HepG2 (cell line): ENCODE data around the gene IL1RAP. TPM values are rescaled to one million over a fixed set of nuclear protein-coding genes. Genes with fewer than 3 reads are reported as not detected.
A peak's percentile ranks its signal among the peaks of the same experiment; 100 is the strongest.

ENCODE experiments used
- CEBPG ChIP-seq: IDR thresholded peaks from 2 replicates; pipeline ENCODE4 v1.6.1; 2016
- ERF ChIP-seq: IDR thresholded peaks from 2 replicates; pipeline ENCODE4 v1.6.1; 2018; ENCODE audit warnings: missing biosample characterization, missing genetic modification reagents
- FOXO1 ChIP-seq: sonication (generic); formaldehyde crosslinking; IDR thresholded peaks from 2 replicates; pipeline ENCODE4 v1.4.0; 2020; ENCODE audit warnings: missing genetic modification reagents
- HDAC2 ChIP-seq: sonication (generic); formaldehyde crosslinking; IDR thresholded peaks from 2 replicates; pipeline ENCODE4 v1.4.0; 2020; ENCODE audit warnings: missing genetic modification reagents
- KAT7 ChIP-seq: IDR thresholded peaks from 2 replicates; pipeline ENCODE4 v1.6.1; 2018; ENCODE audit warnings: borderline replicate concordance, missing compliant biosample characterization
- KLF13 ChIP-seq: sonication (generic); formaldehyde crosslinking; IDR thresholded peaks from 2 replicates; pipeline ENCODE4 v1.4.0; 2020; ENCODE audit warnings: mild to moderate bottlenecking, missing genetic modification reagents
- MEIS2 ChIP-seq: sonication (generic); formaldehyde crosslinking; IDR thresholded peaks from 2 replicates; pipeline ENCODE4 v1.9.0; 2021; ENCODE audit warnings: mild to moderate bottlenecking, missing genetic modification reagents
- NR2F2 ChIP-seq: IDR thresholded peaks from 2 replicates; pipeline ENCODE4 v1.6.1; 2012; ENCODE audit warnings: low read depth, inconsistent platforms, borderline replicate concordance
- POLR2A ChIP-seq, 2 experiments: IDR thresholded peaks; 2 replicates each; pipeline ENCODE4 v1.6.1; 2011; ENCODE audit warnings: low read depth in 2 of 2, low read length in 2 of 2, mild to moderate bottlenecking in 1 of 2, moderate library complexity in 1 of 2; ENCODE audit not compliant: insufficient read depth in 1 of 2
- SMC3 ChIP-seq: IDR thresholded peaks from 2 replicates; pipeline ENCODE4 v1.6.1; 2011; ENCODE audit warnings: low read length, improper control_type of control experiment
- SOX13 ChIP-seq, 3 experiments: fragments of 450-650 bp in 1 of 3; sonication (generic) in 1 of 3; formaldehyde crosslinking in 1 of 3; IDR thresholded peaks in 2 of 3; conservative IDR thresholded peaks in 1 of 3; 2 replicates each; pipeline versions ENCODE4 v1.5.0 to v1.6.1; 2016 to 2020; ENCODE audit warnings: antibody characterized with exemption in 1 of 3, mild to moderate bottlenecking in 1 of 3, missing compliant biosample characterization in 1 of 3, missing genetic modification reagents in 1 of 3, moderate library complexity in 1 of 3
- SOX6 ChIP-seq, 2 experiments: fragments of 450-650 bp in 1 of 2; sonication (generic) in 1 of 2; formaldehyde crosslinking in 1 of 2; IDR thresholded peaks; 2 replicates each; pipeline versions ENCODE4 v1.4.0 to v1.6.1; 2017 to 2020; ENCODE audit warnings: antibody characterized with exemption in 1 of 2, mild to moderate bottlenecking in 1 of 2, missing genetic modification reagents in 1 of 2
- SYNCRIP ChIP-seq: fragments of 200-400 bp; formaldehyde crosslinking; IDR thresholded peaks from 2 replicates; pipeline ENCODE4 v1.6.1; 2018; ENCODE audit warnings: mild to moderate bottlenecking, low read depth, low read length; ENCODE audit not compliant: insufficient read depth
- TBX3 ChIP-seq: fragments of 450-650 bp; IDR thresholded peaks from 2 replicates; pipeline ENCODE4 v1.6.1; 2017; ENCODE audit warnings: antibody characterized with exemption, mild to moderate bottlenecking, inconsistent platforms, borderline replicate concordance
- ZNF12 ChIP-seq: sonication (generic); formaldehyde crosslinking; IDR thresholded peaks from 2 replicates; pipeline ENCODE4 v1.5.0; 2020; ENCODE audit warnings: missing genetic modification reagents
- ZNF282 ChIP-seq: fragments of 450-650 bp; IDR thresholded peaks from 2 replicates; pipeline ENCODE4 v1.6.1; 2018; ENCODE audit not compliant: partially characterized antibody
- ZNF75D ChIP-seq: sonication (generic); formaldehyde crosslinking; IDR thresholded peaks from 2 replicates; pipeline ENCODE4 v1.8.1; 2023; ENCODE audit warnings: missing genetic modification reagents, mild to moderate bottlenecking, borderline replicate concordance
- polyA plus RNA-seq, 8 experiments: library from polyadenylated mRNA; depleted of rRNA in 3 of 8; stranded (reverse) in 7 of 8; unstranded in 1 of 8; fragments of >200 nt; fragmentation: Illumina TruSeq in 4 of 8; extraction: Trizol in 4 of 8; gene quantifications; 2 replicates each; pipeline versions ENCODE4 v1.2.1 to v1.2.3, GENCODE V29; 2011 to 2016; ENCODE audit warnings: low read depth in 4 of 8, missing spikeins in 1 of 8, mixed read lengths in 1 of 8; ENCODE audit not compliant: insufficient read depth in 1 of 8
- total RNA-seq, 5 experiments: library from RNA; depleted of rRNA; stranded (reverse); fragments of >200 nt; fragmentation: Illumina TruSeq; extraction: Trizol; gene quantifications; 2 replicates each; pipeline ENCODE4 v1.2.3, GENCODE V29; 2016; ENCODE audit warnings: low read depth in 1 of 5
- TF ChIP-seq, protein P1 (sequence below): sonication (generic); formaldehyde crosslinking; IDR thresholded peaks from 2 replicates; pipeline ENCODE4 v1.8.0; 2022; ENCODE audit warnings: missing genetic modification reagents, mild to moderate bottlenecking, inconsistent platforms, borderline replicate concordance
- TF ChIP-seq, protein P2 (sequence below): sonication (generic); formaldehyde crosslinking; IDR thresholded peaks from 2 replicates; pipeline ENCODE4 v1.4.0; 2020; ENCODE audit warnings: missing genetic modification reagents
- TF ChIP-seq, protein P3 (sequence below): IDR thresholded peaks from 2 replicates; pipeline ENCODE4 v1.6.1; 2016
- TF ChIP-seq, protein P4 (sequence below): sonication (generic); formaldehyde crosslinking; IDR thresholded peaks from 2 replicates; pipeline ENCODE4 v1.5.1; 2020; ENCODE audit warnings: mild to moderate bottlenecking, missing genetic modification reagents, borderline replicate concordance

The IL1RAP gene
- total and polyA plus RNA-seq, 2 of the 13 experiments (the other 11 are each of a cell fraction or from before 2014, with no cell fraction given), result 18.3 to 54.9 TPM

DNA sequence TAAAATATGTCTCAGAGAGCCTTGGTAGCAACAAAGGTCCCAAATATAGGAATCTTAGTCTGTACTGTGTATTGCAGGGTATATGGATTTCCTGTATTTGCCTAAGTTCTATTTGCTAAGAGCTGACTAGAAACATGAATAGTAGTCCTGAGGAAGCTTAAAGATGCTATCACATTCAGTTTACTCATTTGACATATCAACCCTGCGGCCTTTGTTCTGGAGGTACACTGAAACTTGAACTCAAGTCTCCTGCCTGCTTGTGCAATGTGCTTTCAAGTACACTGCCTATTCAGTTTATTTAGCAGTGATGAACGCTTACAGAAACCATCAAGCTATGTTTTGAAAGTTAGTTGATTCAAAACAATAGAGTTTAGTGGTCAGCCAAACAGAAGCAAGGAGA is 21.1 kb downstream of the IL1RAP start (continued):
- TF ChIP-seq CEBPG (CRISPR knock-in tag) (peak; percentile 94), SMC3 (no peak), KLF13 (CRISPR knock-in tag) (no peak), NR2F2 (peak; percentile 18; the same call in 1 of the 2 replicates), ZNF12 (CRISPR knock-in tag) (peak; percentile 36; the same call in 1 of the 2 replicates), SOX13 (IDR thresholded peaks at IDR 0.05) (peak; percentile 88), SOX13 (CRISPR knock-in tag; conservative IDR thresholded peaks at IDR 0.05 in 1 of 2, IDR thresholded peaks at IDR 0.05 in 1 of 2) (peak in 1 of 2 experiments; percentile 97; a peak in 2 of 4 replicates), POLR2A (IDR thresholded peaks at IDR 0.05; ENCODE audit: insufficient read depth in 1 of 2, low read depth in 2 of 2, low read length in 2 of 2) (no peak), MEIS2 (CRISPR knock-in tag) (peak; percentile 34; the same call in 1 of the 2 replicates), SYNCRIP (no peak), ZNF75D (CRISPR knock-in tag) (no peak), ZNF282 (no peak), SOX6 (IDR thresholded peaks at IDR 0.05) (no peak), SOX6 (CRISPR knock-in tag; IDR thresholded peaks at IDR 0.05) (peak; percentile 98), FOXO1 (peak; percentile 85), KAT7 (0 out of 2 replicates have a peak, but pooled peaks have one; percentile 32), ERF (CRISPR knock-in tag) (peak; percentile 82; the same call in 1 of the 2 replicates), HDAC2 (peak; percentile 96), TBX3 (no peak)
- TF ChIP-seq, protein P1, sequence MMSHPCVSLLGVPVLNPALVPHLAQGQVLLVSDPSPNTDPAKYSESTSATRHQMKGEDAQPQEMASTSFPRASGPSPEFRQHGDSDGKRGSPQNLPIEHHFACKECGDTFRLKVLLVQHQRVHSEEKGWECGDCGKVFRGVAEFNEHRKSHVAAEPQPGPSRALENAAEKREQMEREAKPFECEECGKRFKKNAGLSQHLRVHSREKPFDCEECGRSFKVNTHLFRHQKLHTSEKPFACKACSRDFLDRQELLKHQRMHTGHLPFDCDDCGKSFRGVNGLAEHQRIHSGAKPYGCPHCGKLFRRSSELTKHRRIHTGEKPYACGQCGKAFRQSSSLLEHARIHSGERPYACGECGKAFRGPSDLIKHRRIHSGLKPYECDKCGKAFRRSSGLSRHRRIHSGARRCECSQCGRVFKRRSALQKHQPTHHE (CRISPR knock-in tag), result no peak
- TF ChIP-seq, protein P2, sequence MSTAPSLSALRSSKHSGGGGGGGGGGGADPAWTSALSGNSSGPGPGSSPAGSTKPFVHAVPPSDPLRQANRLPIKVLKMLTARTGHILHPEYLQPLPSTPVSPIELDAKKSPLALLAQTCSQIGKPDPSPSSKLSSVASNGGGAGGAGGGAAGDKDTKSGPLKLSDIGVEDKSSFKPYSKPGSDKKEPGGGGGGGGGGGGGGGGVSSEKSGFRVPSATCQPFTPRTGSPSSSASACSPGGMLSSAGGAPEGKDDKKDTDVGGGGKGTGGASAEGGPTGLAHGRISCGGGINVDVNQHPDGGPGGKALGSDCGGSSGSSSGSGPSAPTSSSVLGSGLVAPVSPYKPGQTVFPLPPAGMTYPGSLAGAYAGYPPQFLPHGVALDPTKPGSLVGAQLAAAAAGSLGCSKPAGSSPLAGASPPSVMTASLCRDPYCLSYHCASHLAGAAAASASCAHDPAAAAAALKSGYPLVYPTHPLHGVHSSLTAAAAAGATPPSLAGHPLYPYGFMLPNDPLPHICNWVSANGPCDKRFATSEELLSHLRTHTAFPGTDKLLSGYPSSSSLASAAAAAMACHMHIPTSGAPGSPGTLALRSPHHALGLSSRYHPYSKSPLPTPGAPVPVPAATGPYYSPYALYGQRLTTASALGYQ (CRISPR knock-in tag), result 0 out of 2 replicates have a peak, but pooled peaks have one; percentile 32
- TF ChIP-seq, protein P3, sequence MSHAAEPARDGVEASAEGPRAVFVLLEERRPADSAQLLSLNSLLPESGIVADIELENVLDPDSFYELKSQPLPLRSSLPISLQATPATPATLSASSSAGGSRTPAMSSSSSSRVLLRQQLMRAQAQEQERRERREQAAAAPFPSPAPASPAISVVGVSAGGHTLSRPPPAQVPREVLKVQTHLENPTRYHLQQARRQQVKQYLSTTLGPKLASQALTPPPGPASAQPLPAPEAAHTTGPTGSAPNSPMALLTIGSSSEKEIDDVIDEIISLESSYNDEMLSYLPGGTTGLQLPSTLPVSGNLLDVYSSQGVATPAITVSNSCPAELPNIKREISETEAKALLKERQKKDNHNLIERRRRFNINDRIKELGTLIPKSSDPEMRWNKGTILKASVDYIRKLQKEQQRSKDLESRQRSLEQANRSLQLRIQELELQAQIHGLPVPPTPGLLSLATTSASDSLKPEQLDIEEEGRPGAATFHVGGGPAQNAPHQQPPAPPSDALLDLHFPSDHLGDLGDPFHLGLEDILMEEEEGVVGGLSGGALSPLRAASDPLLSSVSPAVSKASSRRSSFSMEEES (CRISPR knock-in tag), result peak; percentile 75; the same call in 1 of the 2 replicates
- TF ChIP-seq, protein P4, sequence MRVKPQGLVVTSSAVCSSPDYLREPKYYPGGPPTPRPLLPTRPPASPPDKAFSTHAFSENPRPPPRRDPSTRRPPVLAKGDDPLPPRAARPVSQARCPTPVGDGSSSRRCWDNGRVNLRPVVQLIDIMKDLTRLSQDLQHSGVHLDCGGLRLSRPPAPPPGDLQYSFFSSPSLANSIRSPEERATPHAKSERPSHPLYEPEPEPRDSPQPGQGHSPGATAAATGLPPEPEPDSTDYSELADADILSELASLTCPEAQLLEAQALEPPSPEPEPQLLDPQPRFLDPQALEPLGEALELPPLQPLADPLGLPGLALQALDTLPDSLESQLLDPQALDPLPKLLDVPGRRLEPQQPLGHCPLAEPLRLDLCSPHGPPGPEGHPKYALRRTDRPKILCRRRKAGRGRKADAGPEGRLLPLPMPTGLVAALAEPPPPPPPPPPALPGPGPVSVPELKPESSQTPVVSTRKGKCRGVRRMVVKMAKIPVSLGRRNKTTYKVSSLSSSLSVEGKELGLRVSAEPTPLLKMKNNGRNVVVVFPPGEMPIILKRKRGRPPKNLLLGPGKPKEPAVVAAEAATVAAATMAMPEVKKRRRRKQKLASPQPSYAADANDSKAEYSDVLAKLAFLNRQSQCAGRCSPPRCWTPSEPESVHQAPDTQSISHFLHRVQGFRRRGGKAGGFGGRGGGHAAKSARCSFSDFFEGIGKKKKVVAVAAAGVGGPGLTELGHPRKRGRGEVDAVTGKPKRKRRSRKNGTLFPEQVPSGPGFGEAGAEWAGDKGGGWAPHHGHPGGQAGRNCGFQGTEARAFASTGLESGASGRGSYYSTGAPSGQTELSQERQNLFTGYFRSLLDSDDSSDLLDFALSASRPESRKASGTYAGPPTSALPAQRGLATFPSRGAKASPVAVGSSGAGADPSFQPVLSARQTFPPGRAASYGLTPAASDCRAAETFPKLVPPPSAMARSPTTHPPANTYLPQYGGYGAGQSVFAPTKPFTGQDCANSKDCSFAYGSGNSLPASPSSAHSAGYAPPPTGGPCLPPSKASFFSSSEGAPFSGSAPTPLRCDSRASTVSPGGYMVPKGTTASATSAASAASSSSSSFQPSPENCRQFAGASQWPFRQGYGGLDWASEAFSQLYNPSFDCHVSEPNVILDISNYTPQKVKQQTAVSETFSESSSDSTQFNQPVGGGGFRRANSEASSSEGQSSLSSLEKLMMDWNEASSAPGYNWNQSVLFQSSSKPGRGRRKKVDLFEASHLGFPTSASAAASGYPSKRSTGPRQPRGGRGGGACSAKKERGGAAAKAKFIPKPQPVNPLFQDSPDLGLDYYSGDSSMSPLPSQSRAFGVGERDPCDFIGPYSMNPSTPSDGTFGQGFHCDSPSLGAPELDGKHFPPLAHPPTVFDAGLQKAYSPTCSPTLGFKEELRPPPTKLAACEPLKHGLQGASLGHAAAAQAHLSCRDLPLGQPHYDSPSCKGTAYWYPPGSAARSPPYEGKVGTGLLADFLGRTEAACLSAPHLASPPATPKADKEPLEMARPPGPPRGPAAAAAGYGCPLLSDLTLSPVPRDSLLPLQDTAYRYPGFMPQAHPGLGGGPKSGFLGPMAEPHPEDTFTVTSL (CRISPR knock-in tag), result peak; percentile 82
